Astrocyte of the spinal cord (primary cell): ENCODE data around the gene KREMEN2.

ENCODE experiments used
- DNase-seq: peaks from one replicate; pipeline ENCODE4 v3.0.0; 2011; ENCODE audit warnings: low read depth, low spot score
- H3K4me3 ChIP-seq: 2 replicates; pipeline ENCODE4 v1.5.1; 2011; ENCODE audit warnings: low read depth, mild to moderate bottlenecking, low read length, moderate library complexity
- CTCF ChIP-seq: IDR thresholded peaks from 2 replicates; pipeline ENCODE4 v1.5.1; 2012; ENCODE audit warnings: low read depth, mild to moderate bottlenecking, low read length, inconsistent platforms
- in situ Hi-C: cut with HindIII; loops from 2 replicates; pipeline ENCODE4 v1.10.0; 2017; ENCODE audit warnings: low sequenced_read_pairs

Gene KREMEN2

DNA sequence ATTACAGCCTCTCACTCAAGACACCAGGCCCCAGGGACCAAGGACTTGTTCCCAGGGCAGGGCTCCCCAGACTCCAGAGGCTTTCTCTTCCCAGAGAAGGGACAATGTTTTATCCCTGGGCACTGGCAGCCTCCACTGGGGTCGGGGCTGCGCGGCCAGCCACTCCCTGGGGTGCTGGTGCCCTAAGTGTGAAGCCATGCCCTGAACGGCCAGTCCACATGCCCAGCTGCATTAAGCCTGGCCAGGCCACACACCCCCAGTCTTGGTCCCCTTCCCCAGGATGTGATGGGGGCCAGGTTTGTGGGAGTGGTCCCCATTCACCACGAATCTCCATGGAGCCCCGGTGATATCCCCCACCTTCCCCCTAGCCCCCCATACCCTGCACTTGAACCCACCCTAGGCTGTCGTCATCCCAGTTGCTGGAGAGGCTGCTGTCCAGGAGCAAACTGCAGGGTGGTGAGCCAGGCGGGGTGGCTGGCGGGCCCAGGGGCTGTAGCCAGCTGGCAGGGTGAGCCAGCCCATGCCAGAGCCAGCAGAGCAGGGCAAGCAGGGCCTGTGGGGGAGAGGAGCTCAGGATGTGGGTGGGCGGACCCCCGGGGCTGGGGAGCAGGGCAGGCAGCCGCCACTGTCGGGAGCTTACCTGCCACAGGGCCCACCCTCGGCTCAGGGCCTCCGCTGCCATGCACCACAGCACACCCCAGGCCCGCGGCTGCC lies 9.7 kb downstream of the KREMEN2 start:
- in situ Hi-C loops: no loop called here
- H3K4me3 ChIP-seq: no peak overlapping the region
- no peak for DNase-seq
- no peak for TF ChIP-seq CTCF

DNA sequence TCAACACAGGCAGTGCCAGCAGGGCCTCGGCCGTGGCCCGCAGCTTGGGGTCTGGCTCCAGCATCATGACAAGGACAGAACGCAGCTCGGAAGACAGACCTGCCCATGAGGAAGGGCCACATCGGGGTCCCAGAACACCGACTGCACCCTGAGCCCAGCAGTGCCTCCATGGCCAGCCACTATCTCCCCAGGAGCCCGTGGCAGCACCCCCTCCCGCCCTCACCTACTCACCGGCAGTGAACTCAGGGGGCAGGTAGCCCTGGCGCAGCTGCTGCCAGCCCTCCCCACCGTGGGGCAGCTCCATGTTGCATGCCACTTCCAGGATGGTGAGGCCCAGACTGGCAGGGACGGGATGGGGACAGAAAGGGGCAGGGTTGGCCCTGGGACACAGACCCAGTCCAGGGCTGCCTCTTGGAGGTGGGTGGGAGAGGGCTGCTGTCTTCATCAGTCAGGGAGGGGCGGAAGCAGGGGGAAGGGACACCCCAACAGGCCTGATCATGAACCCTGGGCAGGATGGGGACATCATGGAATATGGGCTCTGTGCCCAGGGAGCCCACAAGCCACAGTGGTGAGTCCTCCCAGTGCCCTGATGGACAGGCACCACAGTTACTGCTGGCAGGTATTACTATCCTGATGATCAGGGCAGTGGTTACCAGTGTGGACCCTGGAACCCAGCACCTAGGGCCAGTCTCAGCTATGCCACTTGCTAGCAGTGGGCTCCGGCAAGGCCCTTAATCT lies 10.4 kb downstream of the KREMEN2 start:
- no peak for DNase-seq
- in situ Hi-C loops: no loop called here
- H3K4me3 ChIP-seq: no peak overlapping the region
- no peak for TF ChIP-seq CTCF

DNA sequence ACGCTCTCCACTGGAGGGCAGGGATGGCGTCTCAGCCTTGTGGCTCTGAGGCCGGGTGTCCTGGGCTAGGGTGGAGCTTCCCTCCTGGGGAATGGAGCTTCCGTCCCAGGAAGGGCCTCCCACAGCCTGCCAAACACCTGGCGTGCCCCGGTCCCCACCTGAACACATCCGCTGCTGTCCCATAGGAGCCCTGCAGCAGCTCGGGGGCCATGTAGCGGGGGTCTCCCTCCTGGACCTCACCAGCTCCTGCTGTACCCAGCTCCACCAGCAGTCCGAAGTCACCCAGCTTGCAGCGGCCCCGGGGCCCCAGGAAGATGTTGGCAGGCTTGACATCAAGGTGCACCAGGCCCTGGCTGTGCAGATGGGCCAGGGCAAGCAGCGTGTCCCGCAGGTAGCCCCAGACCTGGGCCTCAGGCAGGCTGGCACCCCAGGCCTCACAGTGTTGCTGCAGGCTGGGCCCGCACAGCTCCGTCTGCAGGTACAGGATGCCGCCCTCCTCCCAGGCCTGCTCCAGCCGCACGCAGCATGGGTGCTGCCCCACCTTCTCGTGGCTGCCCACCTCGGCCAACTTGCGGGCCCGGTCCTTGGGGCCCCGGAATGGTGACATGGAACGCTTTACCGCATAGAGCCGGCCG lies 11.2 kb downstream of the KREMEN2 start:
- no peak for TF ChIP-seq CTCF
- H3K4me3 ChIP-seq: no peak overlapping the region
- no peak for DNase-seq
- in situ Hi-C loops: no loop called here

DNA sequence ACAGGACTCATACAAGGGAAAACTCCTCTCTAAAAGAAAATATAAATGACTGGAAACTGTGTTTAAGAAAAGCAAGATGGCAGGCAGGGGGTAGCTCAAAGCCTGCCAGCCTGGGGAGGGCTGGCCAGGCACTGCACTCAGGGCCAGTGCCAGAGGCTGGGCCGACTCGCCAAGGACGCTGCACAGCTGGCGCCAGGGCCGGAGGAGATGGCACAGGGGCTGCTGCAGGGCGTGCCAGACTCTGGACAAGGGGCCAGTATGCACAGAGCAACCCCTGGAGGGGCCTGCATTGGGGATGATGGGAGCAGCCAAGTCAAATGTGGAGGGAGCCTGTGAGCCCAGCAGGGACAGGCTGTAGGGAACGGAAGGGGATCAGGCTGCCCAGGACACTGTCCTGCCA lies 12.1 kb downstream of the KREMEN2 start:
- no peak overlapping the region for H3K4me3 ChIP-seq
- no peak for DNase-seq
- in situ Hi-C loops: no loop called here
- no peak for TF ChIP-seq CTCF

GRCh38 chr16:2976673-2977072 lies 12.6 kb downstream of the KREMEN2 start:
- no peak for DNase-seq
- in situ Hi-C loops: no loop called here
- TF ChIP-seq CTCF: no peak
- H3K4me3 ChIP-seq: no peak overlapping the region

DNA sequence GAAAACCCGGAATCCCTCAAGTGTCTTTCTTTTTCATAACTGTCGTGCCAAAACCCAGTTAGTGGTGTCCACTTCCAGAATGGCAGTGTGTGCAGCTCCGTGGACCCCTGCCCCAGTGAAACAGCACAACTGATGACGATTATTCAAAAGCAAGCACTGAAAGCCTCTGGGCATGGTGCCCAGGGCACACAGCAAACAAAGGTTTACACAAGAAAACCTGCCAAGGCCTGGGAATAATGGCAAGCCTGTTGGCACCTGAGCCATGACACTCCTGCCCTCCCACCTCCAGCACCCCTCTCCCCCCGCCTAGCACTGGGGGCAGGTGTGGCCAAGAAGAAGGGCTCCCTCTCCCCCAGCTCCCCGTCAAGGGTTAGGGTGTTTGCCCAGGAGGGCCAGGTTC lies 13.4 kb downstream of the KREMEN2 start:
- DNase-seq: no peak
- no peak for TF ChIP-seq CTCF
- in situ Hi-C loops: no loop called here
- H3K4me3 ChIP-seq: no peak overlapping the region
